Activated naive CD4-positive, alpha-beta T cell treated with anti-CD3 and anti-CD28 coated beads, Interleukin-2, amount 10 ng/mL, durations not matched to agents 5 hours and 36 hours (primary cell): Measurements from ENCODE around the gene LRIT3. TPM values are rescaled to one million over a fixed set of nuclear protein-coding genes. Genes with fewer than 3 reads are reported as not detected.

ENCODE experiments used
- total RNA-seq, 2 experiments: library from RNA; stranded (reverse); gene quantifications; one replicate each; pipeline ENCODE4 v1.2.3, GENCODE V29; 2021

LRIT3 gene, protein sequence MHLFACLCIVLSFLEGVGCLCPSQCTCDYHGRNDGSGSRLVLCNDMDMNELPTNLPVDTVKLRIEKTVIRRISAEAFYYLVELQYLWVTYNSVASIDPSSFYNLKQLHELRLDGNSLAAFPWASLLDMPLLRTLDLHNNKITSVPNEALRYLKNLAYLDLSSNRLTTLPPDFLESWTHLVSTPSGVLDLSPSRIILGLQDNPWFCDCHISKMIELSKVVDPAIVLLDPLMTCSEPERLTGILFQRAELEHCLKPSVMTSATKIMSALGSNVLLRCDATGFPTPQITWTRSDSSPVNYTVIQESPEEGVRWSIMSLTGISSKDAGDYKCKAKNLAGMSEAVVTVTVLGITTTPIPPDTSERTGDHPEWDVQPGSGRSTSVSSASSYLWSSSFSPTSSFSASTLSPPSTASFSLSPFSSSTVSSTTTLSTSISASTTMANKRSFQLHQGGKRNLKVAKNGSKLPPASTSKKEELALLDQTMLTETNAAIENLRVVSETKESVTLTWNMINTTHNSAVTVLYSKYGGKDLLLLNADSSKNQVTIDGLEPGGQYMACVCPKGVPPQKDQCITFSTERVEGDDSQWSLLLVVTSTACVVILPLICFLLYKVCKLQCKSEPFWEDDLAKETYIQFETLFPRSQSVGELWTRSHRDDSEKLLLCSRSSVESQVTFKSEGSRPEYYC
- total RNA-seq = under 1 TPM; 0.19 to 0.28 TPM

DNA sequence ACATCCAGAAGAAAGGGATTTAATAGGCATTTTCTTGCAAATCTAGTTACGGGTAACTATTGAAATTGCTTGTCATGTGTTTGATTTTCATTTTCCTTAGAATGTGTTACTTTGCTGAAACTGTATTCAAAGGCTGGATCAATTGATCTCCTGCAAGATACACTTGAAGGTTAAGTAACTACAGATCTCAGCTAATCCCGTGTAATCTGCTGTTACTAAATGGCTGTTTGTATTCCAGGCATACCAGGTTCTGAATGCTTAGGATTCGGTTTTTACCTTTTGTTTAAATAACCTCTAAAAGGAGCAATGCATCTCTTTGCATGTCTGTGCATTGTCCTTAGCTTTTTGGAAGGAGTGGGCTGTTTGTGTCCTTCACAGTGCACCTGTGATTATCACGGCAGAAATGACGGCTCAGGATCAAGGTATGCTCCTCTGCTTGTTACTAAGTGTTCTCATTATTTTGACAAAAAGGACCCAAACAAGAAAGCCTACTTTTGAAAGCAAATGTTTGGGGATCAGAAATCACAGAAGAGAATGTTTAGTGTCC, at the start of gene LRIT3:
LRIT3 (plus strand) TSS at position 212 of the 547 bp plus-strand sequence; CDS start at position 307, 95 bp downstream.

DNA sequence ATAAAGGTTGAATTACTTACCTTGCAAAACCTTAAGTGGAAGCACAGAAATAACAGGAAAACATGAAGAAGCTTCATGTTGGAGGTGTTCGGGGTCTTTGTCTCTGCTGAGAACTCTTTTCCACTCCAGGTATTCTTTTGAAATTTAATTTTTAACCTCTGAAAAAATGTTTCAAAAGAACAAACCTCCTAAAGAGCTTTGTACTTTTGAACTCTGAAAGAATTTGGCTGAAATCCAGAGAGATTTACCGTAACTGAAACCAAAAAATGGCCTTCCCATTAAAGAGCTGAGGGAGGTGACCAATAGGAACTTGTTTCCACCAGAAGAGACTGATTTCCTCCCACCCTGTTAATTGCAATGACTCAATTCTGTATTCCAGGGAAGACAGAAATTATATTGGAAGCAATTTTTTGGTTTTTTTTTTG, 46.0 kb upstream of the LRIT3 start, which contains the start of gene CFI:
CFI (minus strand) TSS at position 105 of the 425 bp plus-strand sequence; CDS start at position 77, 28 bp downstream.

DNA sequence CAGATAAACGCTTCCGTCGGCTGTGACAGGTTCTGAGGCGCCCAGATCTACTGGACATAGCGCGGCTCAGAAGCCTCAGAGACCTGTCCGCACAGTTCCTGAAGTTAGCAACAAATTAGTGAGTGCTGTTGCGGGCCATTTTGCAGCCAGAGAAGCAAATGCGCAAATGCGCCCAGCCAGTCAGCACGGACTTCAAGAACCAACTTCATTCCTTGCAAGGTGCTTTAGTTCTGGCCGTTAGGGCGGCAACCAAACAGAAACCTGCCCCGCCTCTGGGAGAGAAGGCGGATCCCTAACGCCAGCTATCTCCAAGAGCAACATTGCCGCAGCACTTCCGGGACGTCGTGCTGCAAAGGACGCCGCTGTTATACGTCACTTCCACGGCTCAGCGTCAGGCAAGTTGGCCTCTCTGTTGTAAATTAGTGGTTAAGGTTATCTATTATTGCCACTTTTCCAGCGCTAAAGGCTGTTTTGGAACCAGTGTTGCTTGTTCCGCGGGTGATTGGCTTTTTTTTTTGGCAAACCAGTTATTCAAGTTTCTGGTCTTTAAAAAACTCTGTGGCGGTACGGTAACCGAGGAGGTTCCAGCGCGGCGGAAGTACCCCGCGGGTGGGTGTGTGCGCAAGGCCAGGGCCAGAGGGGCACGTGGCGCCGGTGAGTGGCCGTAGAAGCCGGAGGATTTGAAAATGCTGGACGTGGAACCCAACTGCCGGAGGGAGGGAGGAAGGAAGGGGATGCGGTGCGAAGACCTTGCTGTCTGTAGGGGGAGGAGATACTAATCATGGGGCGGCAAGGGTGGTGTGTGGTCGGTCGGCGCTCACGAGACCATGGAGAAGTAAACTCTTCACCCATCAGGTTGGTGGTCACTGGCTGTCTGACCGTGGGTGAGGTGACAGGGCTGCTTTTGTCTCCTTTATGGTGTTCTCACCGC, 32.5 kb upstream of the LRIT3 start, which contains the start of gene GAR1:
GAR1 (plus strand) TSS at position 612 of the 931 bp plus-strand sequence. CDS start 403 bp downstream, outside the sequence.

DNA sequence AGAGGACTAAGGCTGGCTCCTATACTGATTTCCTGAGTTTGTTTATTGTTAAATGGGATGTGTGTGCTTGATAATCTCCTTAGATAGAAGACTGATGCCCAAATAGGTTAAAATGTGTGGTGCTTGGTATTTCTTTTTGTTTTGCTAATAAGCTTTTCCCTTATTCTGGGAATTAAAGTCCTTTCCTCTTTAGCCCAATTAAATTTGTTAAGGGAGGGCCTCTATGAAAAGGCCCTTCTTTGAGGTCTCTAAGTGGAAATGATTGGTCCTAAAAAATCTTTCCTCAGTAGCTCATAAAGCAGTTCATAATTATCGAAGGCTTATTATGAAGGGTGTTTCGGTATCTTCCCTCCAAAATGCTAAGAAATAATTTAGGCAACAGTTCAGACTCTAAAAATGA, 20.2 kb upstream of the LRIT3 start, which contains the start of gene RRH:
RRH (plus strand) TSS at position 301 of the 400 bp plus-strand sequence; CDS start at position 357, 56 bp downstream.

DNA sequence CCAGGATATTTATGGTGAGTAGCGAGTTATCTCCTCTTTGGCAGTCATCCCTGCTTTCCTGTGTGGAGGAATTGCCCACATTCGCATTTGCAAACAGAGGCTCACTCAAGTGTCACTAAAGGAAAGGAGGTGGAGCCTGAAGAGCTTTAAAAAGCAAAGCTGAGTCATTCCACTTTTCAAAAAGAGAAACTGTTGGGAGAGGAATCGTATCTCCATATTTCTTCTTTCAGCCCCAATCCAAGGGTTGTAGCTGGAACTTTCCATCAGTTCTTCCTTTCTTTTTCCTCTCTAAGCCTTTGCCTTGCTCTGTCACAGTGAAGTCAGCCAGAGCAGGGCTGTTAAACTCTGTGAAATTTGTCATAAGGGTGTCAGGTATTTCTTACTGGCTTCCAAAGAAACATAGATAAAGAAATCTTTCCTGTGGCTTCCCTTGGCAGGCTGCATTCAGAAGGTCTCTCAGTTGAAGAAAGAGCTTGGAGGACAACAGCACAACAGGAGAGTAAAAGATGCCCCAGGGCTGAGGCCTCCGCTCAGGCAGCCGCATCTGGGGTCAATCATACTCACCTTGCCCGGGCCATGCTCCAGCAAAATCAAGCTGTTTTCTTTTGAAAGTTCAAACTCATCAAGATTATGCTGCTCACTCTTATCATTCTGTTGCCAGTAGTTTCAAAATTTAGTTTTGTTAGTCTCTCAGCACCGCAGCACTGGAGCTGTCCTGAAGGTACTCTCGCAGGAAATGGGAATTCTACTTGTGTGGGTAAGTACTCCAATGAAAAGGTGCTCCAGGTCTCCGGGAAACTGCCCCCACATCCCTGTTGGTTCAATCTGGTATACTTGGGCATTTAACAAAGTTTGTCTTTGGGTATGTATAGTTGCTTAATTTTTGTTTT, 65.0 kb downstream of the LRIT3 start, which contains the start of gene EGF:
EGF (plus strand) TSS at position 178 of the 890 bp plus-strand sequence; CDS start at position 631, 453 bp downstream.

Other genes with a start within 250 kb of the LRIT3 start
- 10 to 100 TPM; 26.2 to 30.9 TPM for gene CASP6, start 144.7 kb upstream of the LRIT3 start, total RNA-seq
- 10 to 100 TPM; 17.8 to 20.4 TPM for gene PLA2G12A, start 118.0 kb upstream of the LRIT3 start, total RNA-seq
- not detected for gene CFI, start 46.1 kb upstream of the LRIT3 start, total RNA-seq
- gene GAR1, start 32.3 kb upstream of the LRIT3 start, total RNA-seq = 10 to 100 TPM; 23.2 TPM
- under 1 TPM; 0.18 to 0.36 TPM for gene RRH, start 20.1 kb upstream of the LRIT3 start, total RNA-seq
- not detected for gene EGF, start 64.8 kb downstream of the LRIT3 start, total RNA-seq